A549 (cell line): Measurements from ENCODE around the gene PLEKHG7. TPM values are rescaled to one million over a fixed set of nuclear protein-coding genes. Genes with fewer than 3 reads are reported as not detected.
"Not testable (repeated sequence)": the region's sequence is repeated elsewhere in the genome, so short reads cannot be mapped to it uniquely, and the experiment has no call there.

ENCODE experiments used
- ATAC-seq, 2 experiments: fragments of 200-7000 bp in 1 of 2; fragments of >200 bp in 1 of 2; cut with Nextera tagmentation in 1 of 2; cut with Tn5 transposase in 1 of 2; 3 replicates each; pipeline versions ENCODE4 v1.8.0 to v1.9.1; 2018 to 2020; ENCODE audit warnings: mild to moderate bottlenecking in 1 of 2, moderate library complexity in 1 of 2
- CTCF ChIA-PET: fragments of 300-600 bp; sonication (Branson Sonifier 250); formaldehyde crosslinking; extraction: SDS; loops from one replicate; lab custom pipeline; 2021; ENCODE audit warnings: antibody characterized with exemption, inconsistent platforms; lab: Yijun Ruan, JAX
- POLR2A ChIA-PET: fragments of 350-600 bp; formaldehyde crosslinking; extraction: SDS; loops from one replicate; lab custom pipeline; 2021; ENCODE audit warnings: antibody characterized with exemption, inconsistent platforms; lab: Yijun Ruan, JAX
- DNase-seq, 2 experiments: peaks; one replicate each; pipeline versions ENCODE4 v3.0.0 to v3.0.0-alpha.2; 2011 to 2016; ENCODE audit warnings: low read depth in 1 of 2, low spot score in 1 of 2
- FAIRE-seq: peaks from 2 replicates; lab custom pipeline; 2011; peaks lifted over from hg19 to GRCh38; lab: Jason Lieb, UNC
- H3K27ac ChIP-seq, 2 experiments: fragments of >200 bp; sonication (Bioruptor Twin); formaldehyde crosslinking; 3 replicates each; pipeline ENCODE4 v1.5.1; 2016 to 2017
- H3K4me1 ChIP-seq: fragments of >200 bp; sonication (Bioruptor Twin); formaldehyde crosslinking; 3 replicates; pipeline ENCODE4 v1.6.1; 2016
- H3K4me2 ChIP-seq: fragments of >200 bp; sonication (Bioruptor Twin); formaldehyde crosslinking; 3 replicates; pipeline ENCODE4 v1.6.1; 2016
- H3K4me3 ChIP-seq: fragments of >200 bp; sonication (Bioruptor Twin); formaldehyde crosslinking; 3 replicates; pipeline ENCODE4 v1.5.1; 2016
- H3K9me3 ChIP-seq: fragments of >200 bp; sonication (Bioruptor Twin); formaldehyde crosslinking; 3 replicates; pipeline ENCODE4 v1.6.1; 2016
- BHLHE40 ChIP-seq: IDR thresholded peaks from 2 replicates; pipeline ENCODE4 v1.6.1; 2012; ENCODE audit warnings: low read depth, low read length, inconsistent platforms
- CBX2 ChIP-seq: fragments of 200-600 bp; sonication (generic); IDR thresholded peaks from 2 replicates; pipeline ENCODE4 v1.6.1; 2016; ENCODE audit warnings: low read depth, mild to moderate bottlenecking, borderline replicate concordance
- ESRRA ChIP-seq: fragments of 150-350 bp; IDR thresholded peaks from 2 replicates; pipeline ENCODE4 v1.6.1; 2014; ENCODE audit warnings: mild to moderate bottlenecking, low read length, borderline replicate concordance
- FOSL2 ChIP-seq, 2 experiments: fragments of 450-650 bp in 1 of 2; fragments of >200 bp in 1 of 2; sonication (Bioruptor Twin) in 1 of 2; formaldehyde crosslinking; IDR thresholded peaks; 2 replicates each; pipeline versions ENCODE4 v1.5.0 to v1.6.1; 2016 to 2020; ENCODE audit warnings: mild to moderate bottlenecking in 1 of 2, moderate library complexity in 1 of 2
- FOXS1 ChIP-seq: fragments of 250-450 bp; sonication (Bioruptor Pico); IDR thresholded peaks from 2 replicates; pipeline ENCODE4 v1.5.0; 2020; ENCODE audit warnings: mild to moderate bottlenecking, moderate library complexity
- HDAC2 ChIP-seq: fragments of 200-600 bp; sonication (generic); IDR thresholded peaks from 2 replicates; pipeline ENCODE4 v1.6.1; 2016
- HEYL ChIP-seq: fragments of 250-450 bp; sonication (Bioruptor Pico); IDR thresholded peaks from 2 replicates; pipeline ENCODE4 v1.8.0; 2021; ENCODE audit warnings: mild to moderate bottlenecking, moderate library complexity
- HOXB13 ChIP-seq: fragments of 250-450 bp; sonication (Bioruptor Pico); IDR thresholded peaks from 2 replicates; pipeline ENCODE4 v1.5.0; 2020; ENCODE audit warnings: low read depth, mild to moderate bottlenecking, moderate library complexity
- HOXB5 ChIP-seq: fragments of 250-450 bp; sonication (Bioruptor Pico); IDR thresholded peaks from 2 replicates; pipeline ENCODE4 v1.5.0; 2020; ENCODE audit warnings: mild to moderate bottlenecking, moderate library complexity
- KDM5A ChIP-seq: fragments of 200-600 bp; sonication (generic); IDR thresholded peaks from 2 replicates; pipeline ENCODE4 v1.6.1; 2016; ENCODE audit warnings: antibody characterized with exemption, mild to moderate bottlenecking
- MAFK ChIP-seq: fragments of 450-650 bp; IDR thresholded peaks from 2 replicates; pipeline ENCODE4 v1.6.1; 2014; ENCODE audit not compliant: partially characterized antibody
- MAZ ChIP-seq: fragments of 150-350 bp; IDR thresholded peaks from 2 replicates; pipeline ENCODE4 v1.6.1; 2014; ENCODE audit warnings: antibody characterized with exemption, low read depth, low read length, borderline replicate concordance
- NFE2L2 ChIP-seq: fragments of 150-350 bp; conservative IDR thresholded peaks from 2 replicates; pipeline ENCODE4 v1.6.1; 2014; ENCODE audit warnings: low read length
- NR3C1 ChIP-seq: fragments of >200 bp; sonication (Bioruptor Twin); formaldehyde crosslinking; IDR thresholded peaks from 3 replicates; pipeline ENCODE4 v1.6.1; 2017
- PHF8 ChIP-seq: fragments of 200-600 bp; sonication (generic); IDR thresholded peaks from 2 replicates; pipeline ENCODE4 v1.6.1; 2016; ENCODE audit warnings: low read depth, mild to moderate bottlenecking, antibody characterized with exemption, moderate library complexity, borderline replicate concordance
- POLR2A ChIP-seq: IDR thresholded peaks from 2 replicates; pipeline ENCODE4 v1.6.1; 2012; ENCODE audit warnings: mild to moderate bottlenecking, low read length
- RARB ChIP-seq: fragments of 250-450 bp; sonication (Bioruptor Pico); IDR thresholded peaks from 2 replicates; pipeline ENCODE4 v1.8.0; 2021; ENCODE audit warnings: mild to moderate bottlenecking, moderate library complexity
- RFX5 ChIP-seq: fragments of 450-650 bp; IDR thresholded peaks from 2 replicates; pipeline ENCODE4 v1.7.1; 2014; ENCODE audit warnings: antibody characterized with exemption, mild to moderate bottlenecking, moderate library complexity
- SMC3 ChIP-seq: fragments of >200 bp; sonication (Bioruptor Twin); formaldehyde crosslinking; IDR thresholded peaks from 3 replicates; pipeline ENCODE4 v1.6.1; 2018; ENCODE audit warnings: inconsistent platforms
- SREBF2 ChIP-seq: fragments of 450-650 bp; IDR thresholded peaks from 2 replicates; pipeline ENCODE4 v1.6.1; 2014; ENCODE audit warnings: mild to moderate bottlenecking, moderate library complexity
- ZC3H11A ChIP-seq: fragments of 450-650 bp; IDR thresholded peaks from 2 replicates; pipeline ENCODE4 v1.6.1; 2014; ENCODE audit warnings: antibody characterized with exemption, mild to moderate bottlenecking
- ZFP36 ChIP-seq: fragments of 450-650 bp; IDR thresholded peaks from 2 replicates; pipeline ENCODE4 v1.6.1; 2014; ENCODE audit warnings: borderline replicate concordance; ENCODE audit not compliant: partially characterized antibody
- WGBS: methylation state at CpG from one replicate; pipeline ENCODE4 v1.1.6; 2017; ENCODE audit errors: missing lambda C conversion rate; 5-methylcytosine and 5-hydroxymethylcytosine counted together
- polyA plus RNA-seq, 4 experiments: library from polyadenylated mRNA; depleted of rRNA in 3 of 4; stranded (reverse); fragments of >200 nt; fragmentation: RNase III in 1 of 4; extraction: RNeasy Plus Mini Kit Qiagen cat#74134 plus additional on column Dnase treatment in 1 of 4; gene quantifications; 2 replicates in 3 of 4; 3 replicates in 1 of 4; pipeline ENCODE4 v1.2.3, GENCODE V29; 2011 to 2017
- TF ChIP-seq, protein P1 (sequence below): fragments of 450-650 bp; IDR thresholded peaks from 2 replicates; pipeline ENCODE4 v1.6.1; 2014; ENCODE audit warnings: antibody characterized with exemption
- TF ChIP-seq, protein P2 (sequence below): fragments of 250-450 bp; sonication (Bioruptor Pico); IDR thresholded peaks from 2 replicates; pipeline ENCODE4 v1.5.0; 2020; ENCODE audit warnings: low read depth, mild to moderate bottlenecking, moderate library complexity
- TF ChIP-seq, protein P3 (sequence below): fragments of 150-350 bp; IDR thresholded peaks from 2 replicates; pipeline ENCODE4 v1.6.1; 2014; ENCODE audit warnings: low read depth, mild to moderate bottlenecking, low read length

The PLEKHG7 gene
- polyA plus RNA-seq, 2 of the 4 experiments (the other 2 are of a cell fraction), result 0.03 to 0.05 TPM

DNA sequence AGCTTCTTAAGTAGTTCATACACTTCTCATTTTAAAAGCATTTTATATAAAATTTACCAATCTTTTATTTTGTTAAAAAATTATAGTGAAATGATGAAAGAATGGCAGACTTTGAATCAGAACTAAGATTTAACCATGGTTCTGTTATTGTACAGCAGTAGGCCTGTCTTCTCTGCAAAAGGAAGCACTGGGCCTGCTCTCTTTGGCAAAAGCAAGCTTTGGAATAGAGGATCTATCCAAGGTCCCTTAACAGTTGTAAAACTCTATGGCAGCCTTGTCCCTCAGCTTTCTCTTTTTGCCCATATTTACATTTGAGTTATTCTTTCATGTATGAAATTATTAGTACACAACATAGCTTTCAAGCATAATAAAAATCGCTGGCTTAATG lies 82.8 kb downstream of the PLEKHG7 start:
- no peaks in the 10 kb centered on the region for H3K9me3 ChIP-seq
- no peak overlapping the region for H3K4me2 ChIP-seq
- WGBS, result 59% methylated on average over 1 of the region's 1 CpG
- ATAC-seq (peak in 1 of 2 experiments; percentile 50; a peak in 3 of 6 replicates), DNase-seq (no peak)
- POLR2A ChIA-PET, result interaction anchor here (0.5 kb wide), 1 partner anchor 613 kb away, joined by 5 read pairs; no protein-coding TSS in a partner anchor
- H3K4me3 ChIP-seq, result no peak overlapping the region
- no peak for TF ChIP-seq RARB (CRISPR knock-in tag)
- TF ChIP-seq FOXS1 (CRISPR knock-in tag), result no peak
- TF ChIP-seq FOSL2 (IDR thresholded peaks at IDR 0.05), result no peak
- TF ChIP-seq FOSL2 (CRISPR knock-in tag; IDR thresholded peaks at IDR 0.05), result no peak
- no peak for TF ChIP-seq CBX2
- TF ChIP-seq HOXB13, result no peak
- no peak for TF ChIP-seq MAFK
- no peak for TF ChIP-seq POLR2A
- TF ChIP-seq NR3C1, result no peak
- TF ChIP-seq ESRRA, result no peak
- no peak for TF ChIP-seq SMC3
- no peak for TF ChIP-seq MAZ
- TF ChIP-seq NFE2L2, result no peak
- no peak for TF ChIP-seq HDAC2
- TF ChIP-seq, all 56 proteins: peak for 0
- Histone ChIP-seq H3K4me1 (peaks cover 8% of the 10 kb centered on the region; the same call in 1 of the 3 replicates), H3K27ac (no peak overlapping the region)
- CTCF ChIA-PET, result interaction anchor here (0.5 to 2.3 kb wide), 25 partner anchors 10 to 1316 kb away, joined by 3 to 15 read pairs (median 4); no protein-coding TSS in a partner anchor
- no peak for FAIRE-seq

DNA sequence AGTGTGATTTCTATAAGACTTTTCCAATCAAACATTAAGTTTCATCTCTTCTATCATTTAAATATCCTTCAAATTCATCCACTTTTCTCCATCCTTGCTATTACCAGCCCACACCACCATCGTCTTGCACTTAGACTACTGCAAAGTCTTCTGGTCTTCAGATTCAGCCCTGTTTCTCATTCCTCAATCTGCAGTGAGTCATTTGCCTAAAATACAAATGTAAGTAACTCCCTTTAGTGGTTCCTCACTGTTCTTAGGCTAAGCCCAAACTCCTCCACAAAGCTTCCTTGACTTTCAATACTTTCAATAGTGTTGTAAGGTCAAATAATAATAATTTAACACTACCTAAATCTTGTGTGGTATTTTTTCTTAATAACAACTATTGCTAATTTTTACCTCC lies 83.3 kb downstream of the PLEKHG7 start:
- ChIA-PET POLR2A (interaction anchor here (0.5 kb wide), 1 partner anchor 612 kb away, joined by 5 read pairs; no protein-coding TSS in a partner anchor), CTCF (interaction anchor here (0.6 to 2.3 kb wide), 23 partner anchors 10 to 1316 kb away, joined by 3 to 15 read pairs (median 4); no protein-coding TSS in a partner anchor)
- ATAC-seq (0 out of 6 replicates have a peak, but pooled peaks of 1 of the 2 experiments have one; percentile 32), FAIRE-seq (no peak), DNase-seq (no peak)
- no peaks in the 10 kb centered on the region for H3K9me3 ChIP-seq
- H3K4me1 ChIP-seq, result peaks cover 8% of the 10 kb centered on the region; the same call in 1 of the 3 replicates
- H3K27ac ChIP-seq, result no peak overlapping the region
- WGBS, result 77% methylated on average over 1 of the region's 1 CpG
- H3K4me2 ChIP-seq, result no peak overlapping the region
- no peak overlapping the region for H3K4me3 ChIP-seq
- TF ChIP-seq, protein P1, sequence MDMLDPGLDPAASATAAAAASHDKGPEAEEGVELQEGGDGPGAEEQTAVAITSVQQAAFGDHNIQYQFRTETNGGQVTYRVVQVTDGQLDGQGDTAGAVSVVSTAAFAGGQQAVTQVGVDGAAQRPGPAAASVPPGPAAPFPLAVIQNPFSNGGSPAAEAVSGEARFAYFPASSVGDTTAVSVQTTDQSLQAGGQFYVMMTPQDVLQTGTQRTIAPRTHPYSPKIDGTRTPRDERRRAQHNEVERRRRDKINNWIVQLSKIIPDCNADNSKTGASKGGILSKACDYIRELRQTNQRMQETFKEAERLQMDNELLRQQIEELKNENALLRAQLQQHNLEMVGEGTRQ, result no peak
- TF ChIP-seq PHF8, result no peak
- TF ChIP-seq BHLHE40, result no peak
- TF ChIP-seq SREBF2, result no peak
- TF ChIP-seq, protein P2, sequence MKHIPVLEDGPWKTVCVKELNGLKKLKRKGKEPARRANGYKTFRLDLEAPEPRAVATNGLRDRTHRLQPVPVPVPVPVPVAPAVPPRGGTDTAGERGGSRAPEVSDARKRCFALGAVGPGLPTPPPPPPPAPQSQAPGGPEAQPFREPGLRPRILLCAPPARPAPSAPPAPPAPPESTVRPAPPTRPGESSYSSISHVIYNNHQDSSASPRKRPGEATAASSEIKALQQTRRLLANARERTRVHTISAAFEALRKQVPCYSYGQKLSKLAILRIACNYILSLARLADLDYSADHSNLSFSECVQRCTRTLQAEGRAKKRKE (CRISPR knock-in tag), result no peak

DNA sequence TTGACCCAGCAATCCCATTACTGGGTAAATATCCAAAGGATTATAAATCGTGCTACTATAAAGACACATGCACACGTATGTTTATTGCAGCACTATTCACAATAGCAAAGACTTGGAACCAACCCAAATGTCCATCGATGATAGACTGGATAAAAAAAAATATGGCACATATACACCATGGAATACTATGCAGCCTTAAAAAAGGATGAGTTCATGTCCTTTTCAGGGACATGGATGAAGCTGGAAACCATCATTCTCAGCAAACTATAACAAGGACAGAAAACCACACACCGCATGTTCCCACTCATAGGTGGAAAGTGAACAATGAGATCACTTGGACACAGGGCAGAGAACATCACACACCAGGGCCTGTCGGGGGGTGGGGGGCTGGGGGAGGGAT lies 91.6 kb downstream of the PLEKHG7 start:
- ATAC-seq, CTCF ChIA-PET, H3K27ac ChIP-seq, DNase-seq, POLR2A ChIA-PET, H3K4me1 ChIP-seq, H3K4me2 ChIP-seq, FAIRE-seq, H3K4me3 ChIP-seq, H3K9me3 ChIP-seq: not testable (repeated sequence)
- 78% methylated on average over 5 of the region's 5 CpGs for WGBS

DNA sequence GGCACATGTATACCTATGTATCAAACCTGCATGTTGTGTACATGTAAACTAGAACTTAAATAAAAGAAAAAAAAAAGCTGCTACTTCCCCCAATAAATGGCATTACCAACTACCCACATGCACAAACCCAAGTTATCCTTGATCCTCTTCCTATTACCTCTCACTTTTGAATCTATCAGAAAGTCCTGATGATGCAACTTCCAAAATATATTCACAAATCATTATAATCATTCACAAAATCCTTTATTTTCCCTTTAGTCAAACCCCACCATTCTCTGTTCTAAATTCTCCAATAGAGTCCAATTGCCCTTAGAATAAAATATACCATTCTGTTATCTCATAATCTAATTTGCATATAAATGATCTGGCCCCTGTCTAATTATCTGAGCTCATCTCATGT lies 92.0 kb downstream of the PLEKHG7 start:
- DNase-seq (no peak), ATAC-seq (no peak), FAIRE-seq (no peak)
- POLR2A ChIA-PET, result no interaction called here
- Histone ChIP-seq H3K4me1 (no peaks in the 10 kb centered on the region), H3K27ac (no peak overlapping the region), H3K4me2 (no peak overlapping the region), H3K9me3 (no peaks in the 10 kb centered on the region), H3K4me3 (no peak overlapping the region)
- CTCF ChIA-PET, result interaction anchor here (2.1 kb wide), 1 partner anchor 10 kb away, joined by 15 read pairs; no protein-coding TSS in a partner anchor
- TF ChIP-seq HEYL (CRISPR knock-in tag), result no peak
- TF ChIP-seq HOXB5, result no peak
- TF ChIP-seq, protein P3, sequence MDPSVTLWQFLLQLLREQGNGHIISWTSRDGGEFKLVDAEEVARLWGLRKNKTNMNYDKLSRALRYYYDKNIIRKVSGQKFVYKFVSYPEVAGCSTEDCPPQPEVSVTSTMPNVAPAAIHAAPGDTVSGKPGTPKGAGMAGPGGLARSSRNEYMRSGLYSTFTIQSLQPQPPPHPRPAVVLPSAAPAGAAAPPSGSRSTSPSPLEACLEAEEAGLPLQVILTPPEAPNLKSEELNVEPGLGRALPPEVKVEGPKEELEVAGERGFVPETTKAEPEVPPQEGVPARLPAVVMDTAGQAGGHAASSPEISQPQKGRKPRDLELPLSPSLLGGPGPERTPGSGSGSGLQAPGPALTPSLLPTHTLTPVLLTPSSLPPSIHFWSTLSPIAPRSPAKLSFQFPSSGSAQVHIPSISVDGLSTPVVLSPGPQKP, result no peak
- TF ChIP-seq RFX5, result no peak
- TF ChIP-seq ZFP36, result no peak
- no peak for TF ChIP-seq KDM5A
- TF ChIP-seq ZC3H11A, result no peak
